Ovary (tissue), 9 donors: ENCODE results near the gene BABAM2. TPM values are rescaled to one million over a fixed set of nuclear protein-coding genes. Genes with fewer than 3 reads are reported as not detected.
A peak's percentile ranks its signal among the peaks of the same experiment; 100 is the strongest.

Source experiments
- DNase-seq, 5 donors: peaks; one replicate each; pipeline ENCODE4 v3.0.0-alpha.2; 2019 to 2020
- H3K27ac ChIP-seq, 2 donors: fragments of 200-600 bp; one replicate each; pipeline versions ENCODE4 v1.5.1 to v1.8.0; 2019 to 2022
- H3K27me3 ChIP-seq: fragments of 200-600 bp; one replicate; pipeline ENCODE4 v1.8.0; 2022
- H3K36me3 ChIP-seq: fragments of 200-600 bp; sonication (generic); one replicate; pipeline ENCODE4 v1.5.1; 2019
- H3K4me1 ChIP-seq: one replicate; pipeline ENCODE4 v1.8.1; 2013; ENCODE audit warnings: mild to moderate bottlenecking, moderate library complexity; ENCODE audit not compliant: insufficient read depth
- H3K4me3 ChIP-seq: fragments of 200-600 bp; sonication (generic); one replicate; pipeline ENCODE4 v1.5.1; 2017
- H3K9me3 ChIP-seq, 2 donors: fragments of 200-600 bp in 1 of 2; sonication (generic) in 1 of 2; one replicate each; pipeline versions ENCODE4 v1.5.1 to v1.8.1; 2013 to 2019; ENCODE audit warnings: mild to moderate bottlenecking in 1 of 2, moderate library complexity in 1 of 2
- EP300 ChIP-seq: sonication (generic); formaldehyde crosslinking; IDR thresholded peaks from one replicate; pipeline ENCODE4 v1.6.1; 2017; ENCODE audit warnings: antibody characterized with exemption
- POLR2A ChIP-seq: fragments of 450-650 bp; IDR thresholded peaks from one replicate; pipeline ENCODE4 v1.6.1; 2017; ENCODE audit warnings: antibody characterized with exemption, mild to moderate bottlenecking, moderate library complexity
- WGBS, 3 donors: extraction: QIAGEN DNeasy Blood & Tissue Kit in 1 of 3; methylation state at CpG; one replicate each; pipeline versions ENCODE4 v1.1.5 to v1.1.7; 2013 to 2017; 5-methylcytosine and 5-hydroxymethylcytosine counted together
- intact Hi-C, 4 donors: fragments of 100-400 bp; cut with DNase I; formaldehyde crosslinking; loops; one replicate each; pipeline versions ENCODE4 v1.11.0 to v1.15.1; 2022 to 2023
- polyA plus RNA-seq, 2 donors: library from polyadenylated mRNA; stranded (reverse); fragments of 200-250 nt in 1 of 2; fragments of 350-450 nt in 1 of 2; fragmentation: Illumina TruSeq in 1 of 2; extraction: RNeasy Lipid Tissue Mini Kit (QIAGEN cat#74804) in 1 of 2; gene quantifications; one replicate each; pipeline ENCODE4 v1.2.3, GENCODE V29; 2013 to 2014
- total RNA-seq, 7 donors: library from RNA; depleted of rRNA in 2 of 7; stranded (reverse); fragments of >200 nt in 2 of 7; fragmentation: NEBNext Ultra II Directional in 3 of 7; extraction: Animal tissue kit (Norgen Biotek cat#: 25700) in 3 of 7; gene quantifications; one replicate each; pipeline versions ENCODE4 v1.1.0 to v1.2.4, GENCODE V29; 2016 to 2023
- TF ChIP-seq, protein P1 (sequence below), 3 donors: fragments of 450-650 bp in 2 of 3; fragments of 200-600 bp in 1 of 3; IDR thresholded peaks; one replicate each; pipeline versions ENCODE4 v1.5.1 to v1.8.0; 2016 to 2022; ENCODE audit warnings: antibody characterized with exemption in 3 of 3, mild to moderate bottlenecking in 1 of 3
- donor health status: DM: no; HTN: no; CAD: no; lungs with moderate emphysema.
- donor health status: DM: no; HTN: no; CAD: no.
- donor health status: Bipolar disorder and iron deficiency.
- donor health status: DM: yes; HTN: yes; CAD: no.
- donor health status: DM: no; HTN: no; CAD: no.
- donor health status: DM: yes; HTN: yes; CAD: no.

The BABAM2 gene
- total and polyA plus RNA-seq, 9 donors, result 22.0 to 96.7 (median 46.8) TPM

GRCh38 chr2:27953077-27953476, 62.5 kb downstream of the BABAM2 start:
- WGBS, 3 donors, result 86 to 98% (median 90%) methylated on average over 4 of the region's 4 CpGs
- H3K27ac ChIP-seq, result no peak overlapping the region
- peaks cover 1% of the 10 kb centered on the region for H3K4me1 ChIP-seq
- H3K27me3 ChIP-seq, result no peaks in the 10 kb centered on the region
- no peaks in the 10 kb centered on the region for H3K36me3 ChIP-seq
- no peaks in the 10 kb centered on the region for H3K9me3 ChIP-seq
- no peak overlapping the region for H3K4me3 ChIP-seq
- DNase-seq, result peak in 1 of 5 donors; percentile 27
- TF ChIP-seq POLR2A, result no peak
- TF ChIP-seq EP300, result no peak
- intact Hi-C loops, result loop anchor here in 1 of 4 donors (10.0 kb wide), 1 partner anchor 58 kb away; the partner anchor contains the start of genes BABAM2 and RBKS

DNA sequence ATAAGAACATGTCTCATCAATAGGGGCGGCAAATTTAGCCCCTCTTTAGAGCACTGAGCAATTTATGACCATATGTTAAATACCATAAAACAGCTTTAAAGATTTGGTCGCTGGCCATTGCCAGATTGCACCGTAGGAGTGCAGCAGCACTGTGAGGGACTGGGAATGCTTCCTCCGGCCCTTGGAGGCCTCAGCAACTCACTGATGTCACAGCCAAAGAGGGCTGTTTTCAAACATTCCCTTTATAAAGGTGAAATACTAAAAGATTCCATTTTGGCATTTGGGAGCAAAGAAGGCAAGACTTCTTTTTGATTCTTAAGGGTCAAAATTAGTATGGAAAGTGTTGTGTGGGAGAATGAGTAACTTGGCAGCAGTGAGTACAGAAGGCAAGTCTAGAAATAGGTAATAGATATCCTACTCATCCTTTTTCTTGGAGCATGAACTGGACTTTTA, 63.7 kb downstream of the BABAM2 start:
- 51 to 73% (median 70%) methylated on average over 4 of the region's 4 CpGs for WGBS, 3 donors
- intact Hi-C loops, result loop anchor here in 1 of 4 donors (10.0 kb wide), 1 partner anchor 59 kb away; the partner anchor contains the start of genes BABAM2 and RBKS
- Histone ChIP-seq H3K4me3 (no peak overlapping the region), H3K27me3 (no peaks in the 10 kb centered on the region), H3K36me3 (no peaks in the 10 kb centered on the region), H3K27ac (peak overlapping the region in 1 of 2 donors; percentile 52), H3K9me3 (no peaks in the 10 kb centered on the region), H3K4me1 (peaks cover 1% of the 10 kb centered on the region)
- no peak for DNase-seq
- no peak for TF ChIP-seq POLR2A
- no peak for TF ChIP-seq EP300

- no peaks in the 10 kb centered on the region for H3K9me3 ChIP-seq
- no peaks in the 10 kb centered on the region for H3K36me3 ChIP-seq
- intact Hi-C loops, result loop anchor here in 3 of 4 donors (5.0 to 10.0 kb wide), 3 partner anchors 60 to 437 kb away; partner anchors contain the start of genes BABAM2 (in 1 of the 3), FOSL2 (in 1 of the 3) and RBKS (in 1 of the 3)
- no peak overlapping the region for H3K4me3 ChIP-seq
- H3K27ac ChIP-seq, result peak overlapping the region in 1 of 2 donors; percentile 52
- H3K27me3 ChIP-seq, result no peaks in the 10 kb centered on the region
- TF ChIP-seq, protein P1, sequence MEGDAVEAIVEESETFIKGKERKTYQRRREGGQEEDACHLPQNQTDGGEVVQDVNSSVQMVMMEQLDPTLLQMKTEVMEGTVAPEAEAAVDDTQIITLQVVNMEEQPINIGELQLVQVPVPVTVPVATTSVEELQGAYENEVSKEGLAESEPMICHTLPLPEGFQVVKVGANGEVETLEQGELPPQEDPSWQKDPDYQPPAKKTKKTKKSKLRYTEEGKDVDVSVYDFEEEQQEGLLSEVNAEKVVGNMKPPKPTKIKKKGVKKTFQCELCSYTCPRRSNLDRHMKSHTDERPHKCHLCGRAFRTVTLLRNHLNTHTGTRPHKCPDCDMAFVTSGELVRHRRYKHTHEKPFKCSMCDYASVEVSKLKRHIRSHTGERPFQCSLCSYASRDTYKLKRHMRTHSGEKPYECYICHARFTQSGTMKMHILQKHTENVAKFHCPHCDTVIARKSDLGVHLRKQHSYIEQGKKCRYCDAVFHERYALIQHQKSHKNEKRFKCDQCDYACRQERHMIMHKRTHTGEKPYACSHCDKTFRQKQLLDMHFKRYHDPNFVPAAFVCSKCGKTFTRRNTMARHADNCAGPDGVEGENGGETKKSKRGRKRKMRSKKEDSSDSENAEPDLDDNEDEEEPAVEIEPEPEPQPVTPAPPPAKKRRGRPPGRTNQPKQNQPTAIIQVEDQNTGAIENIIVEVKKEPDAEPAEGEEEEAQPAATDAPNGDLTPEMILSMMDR (IDR thresholded peaks at IDR 0.05), result peak in 2 of 3 donors; percentile 27 to 36
- TF ChIP-seq POLR2A (no peak), EP300 (no peak)
- peaks cover 1% of the 10 kb centered on the region for H3K4me1 ChIP-seq
- 5 to 11% (median 10%) methylated on average over 2 of the region's 2 CpGs for WGBS, 3 donors
- DNase-seq, result peak in 2 of 5 donors; percentile 34 to 56
Observed at GRCh38 chr2:27954771-27955383, 64.3 kb downstream of the BABAM2 start.

DNA sequence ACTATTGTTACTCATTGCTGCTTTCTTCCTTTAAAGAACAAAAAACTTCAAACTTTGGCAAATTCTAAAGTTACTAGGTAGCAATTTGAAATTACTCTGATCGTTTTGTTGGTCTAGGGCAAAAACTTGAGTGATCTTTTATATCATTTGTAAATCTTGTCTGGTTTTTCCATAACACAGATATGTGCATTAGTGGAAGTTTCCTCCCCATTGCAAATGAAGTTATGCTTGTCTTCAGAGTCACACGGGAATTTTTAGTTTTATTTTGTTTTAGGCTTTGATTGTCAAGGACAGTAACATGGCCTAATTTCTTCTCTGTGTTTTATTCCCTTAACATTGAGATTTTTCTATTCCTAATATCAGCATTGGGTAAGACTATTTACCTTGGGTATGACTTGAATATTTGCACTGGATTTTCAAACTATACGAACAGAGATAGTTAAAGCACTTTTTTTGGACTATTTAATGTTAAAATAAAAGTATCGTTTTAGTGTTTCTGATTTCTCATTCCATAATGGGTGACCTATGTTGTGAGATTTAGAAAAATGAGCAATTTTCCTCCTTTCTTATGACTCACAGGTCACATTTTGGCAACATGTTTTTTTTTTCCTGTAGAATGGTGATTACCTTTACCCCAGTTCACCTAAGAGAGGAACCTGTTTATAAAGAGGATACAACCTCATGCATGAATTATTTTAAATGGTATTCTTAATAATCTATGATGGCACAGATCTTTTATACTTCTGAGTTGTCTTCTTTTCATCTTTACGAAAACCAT, 65.0 kb downstream of the BABAM2 start:
- Histone ChIP-seq H3K4me3 (no peak overlapping the region), H3K9me3 (no peaks in the 10 kb centered on the region), H3K27me3 (no peaks in the 10 kb centered on the region), H3K27ac (peak overlapping the region in 1 of 2 donors; percentile 52), H3K4me1 (peaks cover 3% of the 10 kb centered on the region), H3K36me3 (no peaks in the 10 kb centered on the region)
- no peak for DNase-seq
- 23 to 34% (median 25%) methylated on average over 5 of the region's 5 CpGs for WGBS, 3 donors
- intact Hi-C loops, result loop anchor here in 3 of 4 donors (5.0 to 10.0 kb wide), 3 partner anchors 61 to 437 kb away; partner anchors contain the start of genes BABAM2 (in 1 of the 3), FOSL2 (in 1 of the 3) and RBKS (in 1 of the 3)
- TF ChIP-seq EP300 (no peak), POLR2A (no peak)
- TF ChIP-seq, protein P1 (IDR thresholded peaks at IDR 0.05), result no peak

DNA sequence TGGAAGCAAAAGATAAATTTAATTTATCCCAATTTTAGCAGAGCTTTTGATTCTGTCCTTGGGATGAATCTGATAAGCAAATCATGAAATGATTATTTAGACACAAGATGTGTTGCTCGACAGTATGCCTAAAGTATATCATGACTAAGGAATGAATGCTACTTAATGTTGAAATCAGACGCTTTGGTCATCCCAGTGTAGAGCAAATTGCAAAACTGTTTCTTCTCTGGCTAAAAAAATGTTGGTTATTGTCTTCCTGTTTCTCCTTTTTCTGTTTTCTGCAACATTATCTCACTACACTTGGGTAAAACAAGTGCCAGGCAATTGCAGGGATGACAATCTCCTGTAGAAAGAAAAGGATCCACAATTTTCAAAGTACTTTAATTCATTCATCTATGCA, 66.4 kb downstream of the BABAM2 start:
- intact Hi-C loops, result loop anchor here in 3 of 4 donors (5.0 to 10.0 kb wide), 3 partner anchors 62 to 435 kb away; partner anchors contain the start of genes BABAM2 (in 1 of the 3), FOSL2 (in 1 of the 3) and RBKS (in 1 of the 3)
- H3K9me3 ChIP-seq, result no peaks in the 10 kb centered on the region
- no peak for DNase-seq
- H3K27ac ChIP-seq, result no peak overlapping the region
- H3K27me3 ChIP-seq, result no peaks in the 10 kb centered on the region
- H3K36me3 ChIP-seq, result no peaks in the 10 kb centered on the region
- H3K4me3 ChIP-seq, result no peak overlapping the region
- WGBS, 3 donors, result 71 to 79% (median 75%) methylated on average over 2 of the region's 2 CpGs
- TF ChIP-seq EP300, result no peak
- TF ChIP-seq, protein P1 (IDR thresholded peaks at IDR 0.05), result no peak
- TF ChIP-seq POLR2A, result no peak
- H3K4me1 ChIP-seq, result peaks cover 3% of the 10 kb centered on the region
